HepG2 (cell line): ENCODE data around the gene ANO10. TPM values are rescaled to one million over a fixed set of nuclear protein-coding genes. Genes with fewer than 3 reads are reported as not detected.

Source experiments
- ATAC-seq: fragments of 200-7000 bp; cut with Tn5 transposase; 3 replicates; pipeline ENCODE4 v1.9.1; 2020; ENCODE audit warnings: mild to moderate bottlenecking, moderate library complexity
- BruUV-seq: library from RNA; stranded (reverse); fragments of 400-500 nt; replicated peaks from 2 replicates; lab custom pipeline; 2021; lab: Mats Ljungman, UMichigan
- CTCF ChIA-PET: fragments of 300-600 bp; formaldehyde crosslinking; extraction: SDS; loops from one replicate; lab custom pipeline; 2021; ENCODE audit warnings: low total read pairs, inconsistent platforms, low intra/inter-chr PET ratio; lab: Yijun Ruan, JAX
- POLR2A ChIA-PET: fragments of 350-600 bp; sonication (Branson Sonifier 250); formaldehyde crosslinking; loops from one replicate; lab custom pipeline; 2020; ENCODE audit warnings: antibody characterized with exemption, inconsistent platforms; lab: Yijun Ruan, JAX
- DNase-seq: peaks from one replicate; pipeline ENCODE4 v3.0.0-alpha.2; 2015; ENCODE audit warnings: low spot score
- FAIRE-seq: peaks from 3 replicates; lab custom pipeline; 2011; peaks lifted over from hg19 to GRCh38; lab: Jason Lieb, UNC
- H2AFZ ChIP-seq: one replicate; pipeline ENCODE4 v1.6.1; 2011; ENCODE audit warnings: low read length, inconsistent platforms
- H3K27ac ChIP-seq: fragments of 300-600 bp; 3 replicates; pipeline ENCODE4 v1.8.0; 2011; ENCODE audit warnings: mixed run types, mild to moderate bottlenecking, mixed read lengths, low read length, inconsistent platforms; ENCODE audit not compliant: insufficient read depth; ENCODE audit errors: extremely low read length
- H3K27me3 ChIP-seq, 2 experiments: fragments of 200-600 bp in 1 of 2; 2 replicates in 1 of 2; 3 replicates in 1 of 2; pipeline versions ENCODE4 v1.6.0 to v1.8.0; 2011; ENCODE audit warnings: low read length in 2 of 2, mild to moderate bottlenecking in 2 of 2, moderate library complexity in 2 of 2, inconsistent platforms in 1 of 2; ENCODE audit not compliant: insufficient read depth in 2 of 2, control insufficient read depth in 1 of 2
- H3K36me3 ChIP-seq, 2 experiments: fragments of 200-600 bp in 1 of 2; replicated peaks in 1 of 2; 2 replicates in 1 of 2; 3 replicates in 1 of 2; pipeline versions ENCODE4 v1.5.1 to v1.8.0; 2011; ENCODE audit warnings: low read length in 2 of 2, inconsistent platforms in 1 of 2; ENCODE audit not compliant: insufficient read depth in 2 of 2, control insufficient read depth in 1 of 2
- H3K4me1 ChIP-seq: 2 replicates; pipeline ENCODE4 v1.5.1; 2012; ENCODE audit warnings: low read length, inconsistent platforms; ENCODE audit not compliant: insufficient read depth
- H3K4me2 ChIP-seq: 2 replicates; pipeline ENCODE4 v1.6.0; 2011; ENCODE audit warnings: low read depth, low read length, inconsistent platforms
- H3K4me3 ChIP-seq, 3 experiments: fragments of 200-600 bp in 1 of 3; sonication (generic), shearing (Covaris generic) in 1 of 3; replicated peaks in 1 of 3; 2 replicates each; pipeline ENCODE4 v1.5.1; 2011 to 2016; ENCODE audit warnings: low read length in 3 of 3, inconsistent platforms in 2 of 3, low read depth in 2 of 3, mild to moderate bottlenecking in 2 of 3, control low read depth in 1 of 3, mixed read lengths in 1 of 3; ENCODE audit not compliant: insufficient read depth in 1 of 3
- H3K79me2 ChIP-seq: one replicate; pipeline ENCODE4 v1.6.1; 2011; ENCODE audit warnings: low read length, inconsistent platforms; ENCODE audit not compliant: insufficient read depth
- H3K9ac ChIP-seq: 2 replicates; pipeline ENCODE4 v1.6.0; 2011; ENCODE audit warnings: mild to moderate bottlenecking, low read depth, low read length, inconsistent platforms; ENCODE audit not compliant: insufficient read depth
- H3K9me3 ChIP-seq: 2 replicates; pipeline ENCODE4 v1.5.1; 2012; ENCODE audit warnings: mild to moderate bottlenecking, low read length
- H4K20me1 ChIP-seq: 2 replicates; pipeline ENCODE4 v1.6.0; 2011; ENCODE audit warnings: inconsistent platforms, mild to moderate bottlenecking, low read length, moderate library complexity; ENCODE audit not compliant: insufficient read depth
- DMTF1 ChIP-seq: sonication (generic); formaldehyde crosslinking; IDR thresholded peaks from 2 replicates; pipeline ENCODE4 v1.4.0; 2020; ENCODE audit warnings: mild to moderate bottlenecking, missing genetic modification reagents
- KDM2A ChIP-seq: sonication (generic); formaldehyde crosslinking; IDR thresholded peaks from 2 replicates; pipeline ENCODE4 v1.4.0; 2020; ENCODE audit warnings: low read depth, missing genetic modification reagents, borderline replicate concordance
- NFKB2 ChIP-seq: sonication (generic); formaldehyde crosslinking; IDR thresholded peaks from 2 replicates; pipeline ENCODE4 v1.4.0; 2020; ENCODE audit warnings: missing genetic modification reagents, borderline replicate concordance
- ZNF770 ChIP-seq: sonication (generic); formaldehyde crosslinking; IDR thresholded peaks from 2 replicates; pipeline ENCODE4 v1.5.0; 2020; ENCODE audit warnings: mild to moderate bottlenecking, missing genetic modification reagents
- ZNF816 ChIP-seq: sonication (generic); formaldehyde crosslinking; IDR thresholded peaks from 2 replicates; pipeline ENCODE4 v1.8.0; 2022; ENCODE audit warnings: missing genetic modification reagents, mild to moderate bottlenecking, borderline replicate concordance
- ZNF841 ChIP-seq: sonication (generic); formaldehyde crosslinking; IDR thresholded peaks from 2 replicates; pipeline ENCODE4 v1.8.1; 2023; ENCODE audit warnings: missing genetic modification reagents, borderline replicate concordance
- ZSCAN29 ChIP-seq: sonication (generic); formaldehyde crosslinking; conservative IDR thresholded peaks from 2 replicates; pipeline ENCODE4 v1.4.0; 2020; ENCODE audit warnings: mild to moderate bottlenecking, missing genetic modification reagents
- WGBS: methylation state at CpG from one replicate; pipeline ENCODE4 v1.1.6; 2017; ENCODE audit warnings: low lambda C conversion rate; 5-methylcytosine and 5-hydroxymethylcytosine counted together
- in situ Hi-C: cut with HindIII; loops from 2 replicates; pipeline ENCODE4 v1.10.0; 2017; ENCODE audit warnings: low pct_unique_long_range_greater_than_20kb; ENCODE audit not compliant: extremely low pct_ligation_motif_present
- intact Hi-C: fragments of 100-400 bp; cut with micrococcal nuclease; formaldehyde crosslinking; loops from one replicate; pipeline ENCODE4 v1.10.0; 2022; ENCODE audit not compliant: unreplicated experiment
- polyA plus RNA-seq, 8 experiments: library from polyadenylated mRNA; depleted of rRNA in 3 of 8; stranded (reverse) in 7 of 8; unstranded in 1 of 8; fragments of >200 nt; fragmentation: Illumina TruSeq in 4 of 8; extraction: Trizol in 4 of 8; gene quantifications; 2 replicates each; pipeline versions ENCODE4 v1.2.1 to v1.2.3, GENCODE V29; 2011 to 2016; ENCODE audit warnings: low read depth in 4 of 8, missing spikeins in 1 of 8, mixed read lengths in 1 of 8; ENCODE audit not compliant: insufficient read depth in 1 of 8
- total RNA-seq, 5 experiments: library from RNA; depleted of rRNA; stranded (reverse); fragments of >200 nt; fragmentation: Illumina TruSeq; extraction: Trizol; gene quantifications; 2 replicates each; pipeline ENCODE4 v1.2.3, GENCODE V29; 2016; ENCODE audit warnings: low read depth in 1 of 5
- TF ChIP-seq, protein P1 (sequence below): sonication (generic); formaldehyde crosslinking; IDR thresholded peaks from 2 replicates; pipeline ENCODE4 v1.4.0; 2020; ENCODE audit warnings: mild to moderate bottlenecking, missing genetic modification reagents
- TF ChIP-seq, protein P2 (sequence below): sonication (generic); IDR thresholded peaks from 2 replicates; pipeline ENCODE4 v1.6.1; 2016; ENCODE audit warnings: low read depth, borderline replicate concordance

Gene ANO10
- total and polyA plus RNA-seq, 2 of the 13 experiments (the other 11 are each of a cell fraction or from before 2014, with no cell fraction given) = 10.4 to 13.1 TPM

GRCh38 chr3:43609406-43609805, 12.4 kb downstream of the ANO10 start:
- in situ Hi-C loops = no loop called here
- no peaks in the 10 kb centered on the region for H3K9me3 ChIP-seq
- no peaks in the 10 kb centered on the region for H4K20me1 ChIP-seq
- 0 out of 2 replicates have a peak, but pooled peaks cover 11% of the 10 kb centered on the region for H3K4me1 ChIP-seq
- no peaks in the 10 kb centered on the region for H3K27me3 ChIP-seq
- ChIA-PET POLR2A (no interaction called here), CTCF (no interaction called here)
- H3K4me2 ChIP-seq = no peak overlapping the region
- 89% methylated on average over 1 of the region's 1 CpG for WGBS
- no peak for FAIRE-seq
- no TSS peak for BruUV-seq
- H3K79me2 ChIP-seq = no peaks in the 10 kb centered on the region
- H3K27ac ChIP-seq = no peak overlapping the region
- H3K9ac ChIP-seq = no peak overlapping the region
- ATAC-seq = no peak
- no peaks in the 10 kb centered on the region for H3K36me3 ChIP-seq
- DNase-seq = no peak
- H2AFZ ChIP-seq = no peak overlapping the region
- intact Hi-C loops = no loop called here
- no peak overlapping the region for H3K4me3 ChIP-seq
- no peak for TF ChIP-seq ZSCAN29
- TF ChIP-seq, protein P1, sequence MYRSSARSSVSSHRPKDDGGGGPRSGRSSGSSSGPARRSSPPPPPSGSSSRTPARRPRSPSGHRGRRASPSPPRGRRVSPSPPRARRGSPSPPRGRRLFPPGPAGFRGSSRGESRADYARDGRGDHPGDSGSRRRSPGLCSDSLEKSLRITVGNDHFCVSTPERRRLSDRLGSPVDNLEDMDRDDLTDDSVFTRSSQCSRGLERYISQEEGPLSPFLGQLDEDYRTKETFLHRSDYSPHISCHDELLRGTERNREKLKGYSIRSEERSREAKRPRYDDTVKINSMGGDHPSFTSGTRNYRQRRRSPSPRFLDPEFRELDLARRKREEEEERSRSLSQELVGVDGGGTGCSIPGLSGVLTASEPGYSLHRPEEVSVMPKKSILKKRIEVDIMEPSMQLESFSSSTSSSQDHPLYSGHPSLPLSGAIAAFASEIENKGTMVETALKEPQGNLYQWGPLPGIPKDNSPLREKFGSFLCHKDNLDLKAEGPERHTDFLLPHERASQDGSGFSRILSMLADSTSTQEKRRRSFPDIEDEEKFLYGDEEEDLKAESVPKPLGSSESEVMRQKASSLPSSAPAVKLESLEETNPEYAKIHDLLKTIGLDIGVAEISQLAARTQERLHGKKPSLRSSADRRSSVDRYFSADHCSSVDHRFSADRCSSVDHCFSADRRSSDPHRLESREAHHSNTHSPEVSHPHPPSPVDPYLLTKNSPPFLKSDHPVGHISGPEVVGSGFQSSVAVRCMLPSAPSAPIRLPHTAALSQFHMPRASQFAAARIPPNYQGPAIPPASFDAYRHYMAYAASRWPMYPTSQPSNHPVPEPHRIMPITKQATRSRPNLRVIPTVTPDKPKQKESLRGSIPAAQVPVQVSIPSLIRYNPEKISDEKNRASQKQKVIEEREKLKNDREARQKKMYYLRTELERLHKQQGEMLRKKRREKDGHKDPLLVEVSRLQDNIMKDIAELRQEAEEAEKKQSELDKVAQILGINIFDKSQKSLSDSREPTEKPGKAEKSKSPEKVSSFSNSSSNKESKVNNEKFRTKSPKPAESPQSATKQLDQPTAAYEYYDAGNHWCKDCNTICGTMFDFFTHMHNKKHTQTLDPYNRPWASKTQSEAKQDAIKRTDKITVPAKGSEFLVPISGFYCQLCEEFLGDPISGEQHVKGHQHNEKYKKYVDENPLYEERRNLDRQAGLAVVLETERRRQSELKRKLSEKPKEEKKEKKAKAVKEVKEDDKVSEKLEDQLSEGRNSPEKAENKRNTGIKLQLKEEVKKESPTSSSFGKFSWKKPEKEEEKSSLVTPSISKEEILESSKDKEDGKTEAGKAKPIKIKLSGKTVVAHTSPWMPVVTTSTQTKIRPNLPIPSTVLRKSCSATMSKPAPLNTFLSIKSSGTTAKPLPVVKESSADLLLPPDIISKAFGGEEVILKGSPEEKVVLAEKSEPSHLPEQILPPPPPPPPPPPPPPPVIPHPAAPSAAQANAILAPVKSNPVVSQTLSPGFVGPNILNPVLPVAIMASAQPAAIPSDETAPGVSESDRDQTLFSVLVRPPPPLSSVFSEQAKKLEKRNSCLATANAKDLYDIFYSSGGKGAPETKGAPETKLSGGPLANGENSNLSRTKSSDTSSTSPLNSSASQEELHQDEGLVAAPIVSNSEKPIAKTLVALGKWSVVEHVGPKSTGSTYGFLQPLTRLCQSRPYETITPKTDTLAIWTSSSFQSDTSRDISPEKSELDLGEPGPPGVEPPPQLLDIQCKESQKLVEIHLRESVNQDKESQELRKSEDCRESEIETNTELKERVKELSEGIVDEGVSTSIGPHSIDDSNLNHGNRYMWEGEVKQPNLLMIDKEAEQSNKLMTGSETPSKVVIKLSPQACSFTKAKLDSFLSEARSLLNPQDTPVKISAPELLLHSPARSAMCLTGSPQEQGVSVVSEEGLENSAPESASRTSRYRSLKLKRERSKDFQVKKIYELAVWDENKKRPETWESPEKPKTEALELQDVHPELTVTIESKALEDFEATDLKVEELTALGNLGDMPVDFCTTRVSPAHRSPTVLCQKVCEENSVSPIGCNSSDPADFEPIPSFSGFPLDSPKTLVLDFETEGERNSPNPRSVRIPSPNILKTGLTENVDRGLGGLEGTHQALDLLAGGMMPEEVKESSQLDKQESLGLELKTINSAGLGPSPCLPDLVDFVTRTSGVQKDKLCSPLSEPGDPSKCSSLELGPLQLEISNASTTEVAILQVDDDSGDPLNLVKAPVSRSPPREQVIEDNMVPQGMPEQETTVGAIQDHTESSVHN (CRISPR knock-in tag) = no peak
- TF ChIP-seq NFKB2 (CRISPR knock-in tag) = no peak
- no peak for TF ChIP-seq KDM2A (CRISPR knock-in tag)
- no peak for TF ChIP-seq ZNF770
- no peak for TF ChIP-seq ZNF816 (CRISPR knock-in tag)
- TF ChIP-seq, protein P2, sequence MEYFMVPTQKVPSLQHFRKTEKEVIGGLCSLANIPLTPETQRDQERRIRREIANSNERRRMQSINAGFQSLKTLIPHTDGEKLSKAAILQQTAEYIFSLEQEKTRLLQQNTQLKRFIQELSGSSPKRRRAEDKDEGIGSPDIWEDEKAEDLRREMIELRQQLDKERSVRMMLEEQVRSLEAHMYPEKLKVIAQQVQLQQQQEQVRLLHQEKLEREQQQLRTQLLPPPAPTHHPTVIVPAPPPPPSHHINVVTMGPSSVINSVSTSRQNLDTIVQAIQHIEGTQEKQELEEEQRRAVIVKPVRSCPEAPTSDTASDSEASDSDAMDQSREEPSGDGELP = no peak
- no peak for TF ChIP-seq ZNF841 (CRISPR knock-in tag)
- TF ChIP-seq DMTF1 (CRISPR knock-in tag) = no peak
